ENCODE results near the gene ROBO1. TPM values are rescaled to one million over a fixed set of nuclear protein-coding genes. Genes with fewer than 3 reads are reported as not detected.

ROBO1 gene
- 3.1 TPM in 2 replicates for total RNA-seq

DNA sequence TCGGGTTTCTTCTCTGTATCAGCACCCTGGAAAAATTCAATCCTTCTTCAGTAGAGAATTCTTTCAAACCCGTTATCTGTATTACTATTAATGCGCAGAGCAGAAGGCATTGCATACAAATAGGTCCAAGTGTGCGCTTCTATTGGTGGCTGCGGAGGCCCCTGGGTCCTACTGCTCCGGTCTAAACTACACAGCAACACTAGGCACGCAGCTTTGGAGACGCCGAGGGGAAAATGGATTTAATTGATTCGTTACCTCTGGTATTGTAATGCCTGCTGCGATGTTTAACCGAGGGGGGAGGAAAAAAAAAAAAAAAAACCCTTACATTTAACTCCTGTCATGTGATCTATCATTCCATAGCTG is at the start of gene ROBO1:
Gene ROBO1, minus strand, starts transcription at position 94 of the 363 bp plus-strand sequence.
- intact Hi-C loops (cut with micrococcal nuclease), result no loop called here
- Mint-ChIP-seq H3K27ac (no peak within 1 kb of the TSS), H3K4me1 (no peaks in the 10 kb centered on the region), H3K9me3 (peaks cover 4% of the 10 kb centered on the region), H3K4me3 (no peak within 1 kb of the TSS), H3K27me3 (peaks cover 2% of the 10 kb centered on the region), H3K36me3 (ENCODE audit: low read depth) (no peaks in the 10 kb centered on the region)
- ATAC-seq (ENCODE audit: low read depth) (no peak), DNase-seq (no peak)
- ChIA-PET CTCF (no interaction called here), POLR2A (no interaction called here)
- TF ChIP-seq CTCF (IDR thresholded peaks at IDR 0.05), result no peak

GRCh38 chr3:79817224-79817623 is 49.4 kb upstream of the ROBO1 start:
- no peaks in the 10 kb centered on the region for H3K36me3 Mint-ChIP-seq (ENCODE audit: low read depth)
- intact Hi-C loops (cut with micrococcal nuclease), result no loop called here
- no peaks in the 10 kb centered on the region for H3K4me1 Mint-ChIP-seq
- H3K27ac Mint-ChIP-seq, result no peak overlapping the region
- H3K27me3 Mint-ChIP-seq, result no peaks in the 10 kb centered on the region
- ATAC-seq (ENCODE audit: low read depth) (no peak), DNase-seq (no peak)
- TF ChIP-seq CTCF (IDR thresholded peaks at IDR 0.05), result no peak
- ChIA-PET POLR2A (no interaction called here), CTCF (no interaction called here)
- H3K4me3 Mint-ChIP-seq, result no peak overlapping the region
- H3K9me3 Mint-ChIP-seq, result peaks cover 25% of the 10 kb centered on the region

- Mint-ChIP-seq H3K36me3 (ENCODE audit: low read depth) (no peaks in the 10 kb centered on the region), H3K4me3 (no peak overlapping the region), H3K4me1 (no peaks in the 10 kb centered on the region), H3K27ac (no peak overlapping the region), H3K27me3 (no peaks in the 10 kb centered on the region), H3K9me3 (peaks cover 29% of the 10 kb centered on the region)
- DNase-seq, result no peak
- no peak for ATAC-seq (ENCODE audit: low read depth)
- CTCF ChIA-PET, result no interaction called here
- POLR2A ChIA-PET, result no interaction called here
- no peak for TF ChIP-seq CTCF (IDR thresholded peaks at IDR 0.05)
- intact Hi-C loops (cut with micrococcal nuclease), result no loop called here
Observed at GRCh38 chr3:79815478-79815877, 47.7 kb upstream of the ROBO1 start.

DNA sequence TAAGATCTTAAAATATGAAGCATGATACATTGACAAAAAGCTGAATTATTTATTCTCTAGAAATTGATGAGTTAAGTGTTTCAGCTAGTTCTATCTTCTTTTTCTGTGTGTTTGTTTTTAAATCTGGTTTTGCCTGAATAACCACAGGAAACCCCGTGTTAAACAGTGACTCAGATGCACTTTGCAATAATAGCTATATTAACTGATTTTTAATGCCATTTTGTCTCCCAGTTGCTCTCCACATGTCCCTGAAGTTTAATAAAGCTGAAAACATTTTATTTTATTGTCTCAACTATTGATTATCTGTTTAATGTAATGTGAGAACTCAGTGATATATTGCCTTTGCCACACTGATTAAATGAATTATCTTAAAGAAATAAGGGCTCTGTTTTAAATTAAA is 42.8 kb upstream of the ROBO1 start:
- CTCF ChIA-PET, result no interaction called here

GRCh38 chr3:79810092-79810491 is 42.3 kb upstream of the ROBO1 start:
- ChIA-PET POLR2A (no interaction called here), CTCF (no interaction called here)
- Mint-ChIP-seq H3K4me1 (no peaks in the 10 kb centered on the region), H3K27me3 (no peaks in the 10 kb centered on the region), H3K36me3 (ENCODE audit: low read depth) (no peaks in the 10 kb centered on the region), H3K4me3 (no peak overlapping the region), H3K9me3 (peaks cover 13% of the 10 kb centered on the region), H3K27ac (no peak overlapping the region)
- intact Hi-C loops (cut with micrococcal nuclease), result no loop called here
- no peak for DNase-seq
- no peak for TF ChIP-seq CTCF (IDR thresholded peaks at IDR 0.05)
- no peak for ATAC-seq (ENCODE audit: low read depth)

More for the DNA sequence above, 42.8 kb upstream of the ROBO1 start:
- H3K36me3 Mint-ChIP-seq (ENCODE audit: low read depth), result no peaks in the 10 kb centered on the region
- no peaks in the 10 kb centered on the region for H3K27me3 Mint-ChIP-seq
- POLR2A ChIA-PET, result no interaction called here
- no peak for ATAC-seq (ENCODE audit: low read depth)
- DNase-seq, result no peak
- no peak overlapping the region for H3K27ac Mint-ChIP-seq
- no peak overlapping the region for H3K4me3 Mint-ChIP-seq
- H3K4me1 Mint-ChIP-seq, result no peaks in the 10 kb centered on the region
- no peak for TF ChIP-seq CTCF (IDR thresholded peaks at IDR 0.05)
- intact Hi-C loops (cut with micrococcal nuclease), result no loop called here
- H3K9me3 Mint-ChIP-seq, result peaks cover 18% of the 10 kb centered on the region

All from activated B cell treated with CpG ODN at 0.5 μM for 24 hours (primary cell).